SK-N-SH (cell line): ENCODE measurements around the gene SIX4. TPM values are rescaled to one million over a fixed set of nuclear protein-coding genes. Genes with fewer than 3 reads are reported as not detected.

Source experiments
- EP300 ChIP-seq, 2 experiments: IDR thresholded peaks; 2 replicates each; pipeline versions ENCODE4 v1.4.0 to v1.6.1; 2012; ENCODE audit warnings: borderline replicate concordance in 1 of 2, low read depth in 1 of 2, low read length in 1 of 2
- FOSL2 ChIP-seq: IDR thresholded peaks from 2 replicates; pipeline ENCODE4 v1.4.0; 2012; ENCODE audit warnings: low read depth, mild to moderate bottlenecking, moderate library complexity, borderline replicate concordance
- FOXM1 ChIP-seq: IDR thresholded peaks from 2 replicates; pipeline ENCODE4 v1.4.0; 2012; ENCODE audit warnings: low read depth, mild to moderate bottlenecking
- GABPA ChIP-seq: IDR thresholded peaks from 2 replicates; pipeline ENCODE4 v1.4.0; 2012; ENCODE audit warnings: low read depth, mild to moderate bottlenecking
- GATA2 ChIP-seq: sonication (generic); formaldehyde crosslinking; IDR thresholded peaks from 2 replicates; pipeline ENCODE4 v1.5.0; 2020; ENCODE audit warnings: mild to moderate bottlenecking, missing genetic modification reagents
- JUND ChIP-seq: IDR thresholded peaks from 2 replicates; pipeline ENCODE4 v1.4.0; 2012
- MEF2A ChIP-seq: IDR thresholded peaks from 2 replicates; pipeline ENCODE4 v1.4.0; 2012; ENCODE audit warnings: low read depth, borderline replicate concordance
- MXI1 ChIP-seq: IDR thresholded peaks from 2 replicates; pipeline ENCODE4 v1.6.1; 2012; ENCODE audit warnings: mild to moderate bottlenecking, low read depth, low read length, improper control_type of control experiment
- NFIC ChIP-seq: IDR thresholded peaks from 2 replicates; pipeline ENCODE4 v1.4.0; 2012; ENCODE audit warnings: borderline replicate concordance
- NRF1 ChIP-seq: IDR thresholded peaks from 2 replicates; pipeline ENCODE4 v1.6.1; 2012; ENCODE audit warnings: low read depth, mild to moderate bottlenecking, low read length
- RAD21 ChIP-seq: IDR thresholded peaks from 2 replicates; pipeline ENCODE4 v1.6.1; 2012; ENCODE audit warnings: mild to moderate bottlenecking, low read length
- RCOR1 ChIP-seq: fragments of 150-350 bp; IDR thresholded peaks from 2 replicates; pipeline ENCODE4 v1.6.1; 2017; ENCODE audit warnings: antibody characterized with exemption, low read length
- RXRA ChIP-seq: IDR thresholded peaks from 2 replicates; pipeline ENCODE4 v1.4.0; 2012; ENCODE audit warnings: low read depth, mild to moderate bottlenecking, borderline replicate concordance
- SIN3A ChIP-seq: IDR thresholded peaks from 2 replicates; pipeline ENCODE4 v1.6.1; 2012; ENCODE audit warnings: low read depth, mild to moderate bottlenecking, low read length, moderate library complexity, borderline replicate concordance
- SMC3 ChIP-seq: IDR thresholded peaks from 2 replicates; pipeline ENCODE4 v1.6.1; 2012; ENCODE audit warnings: low read depth, low read length, improper control_type of control experiment
- TAF1 ChIP-seq: IDR thresholded peaks from 2 replicates; pipeline ENCODE4 v1.6.1; 2012; ENCODE audit warnings: low read depth, mild to moderate bottlenecking, low read length, moderate library complexity, borderline replicate concordance
- TCF12 ChIP-seq: IDR thresholded peaks from 2 replicates; pipeline ENCODE4 v1.4.0; 2012
- polyA plus RNA-seq, 3 experiments: library from polyadenylated mRNA; depleted of rRNA; stranded (reverse); fragments of >200 nt; gene quantifications; 2 replicates each; pipeline ENCODE4 v1.2.3, GENCODE V29; 2012
- TF ChIP-seq, protein P1 (sequence below): IDR thresholded peaks from 2 replicates; pipeline ENCODE4 v1.4.0; 2012; ENCODE audit warnings: low read depth, borderline replicate concordance
- TF ChIP-seq, protein P2 (sequence below): fragments of 200-600 bp; sonication (generic); IDR thresholded peaks from 2 replicates; pipeline ENCODE4 v1.6.1; 2017; ENCODE audit warnings: antibody characterized with exemption, mild to moderate bottlenecking, moderate library complexity
- TF ChIP-seq, protein P3 (sequence below): IDR thresholded peaks from 2 replicates; pipeline ENCODE4 v1.4.0; 2012; ENCODE audit warnings: low read depth
- TF ChIP-seq, protein P4 (sequence below): fragments of 150-350 bp; IDR thresholded peaks from 2 replicates; pipeline ENCODE4 v1.6.1; 2017; ENCODE audit warnings: antibody characterized with exemption, low read length, low read depth, borderline replicate concordance
- TF ChIP-seq, protein P5 (sequence below): fragments of 150-350 bp; IDR thresholded peaks from 2 replicates; pipeline ENCODE4 v1.6.1; 2016; ENCODE audit warnings: mild to moderate bottlenecking, low read depth, low read length

The SIX4 gene
- polyA plus RNA-seq, 1 of the 3 experiments (the other 2 are of a cell fraction), result 3.3 TPM

DNA sequence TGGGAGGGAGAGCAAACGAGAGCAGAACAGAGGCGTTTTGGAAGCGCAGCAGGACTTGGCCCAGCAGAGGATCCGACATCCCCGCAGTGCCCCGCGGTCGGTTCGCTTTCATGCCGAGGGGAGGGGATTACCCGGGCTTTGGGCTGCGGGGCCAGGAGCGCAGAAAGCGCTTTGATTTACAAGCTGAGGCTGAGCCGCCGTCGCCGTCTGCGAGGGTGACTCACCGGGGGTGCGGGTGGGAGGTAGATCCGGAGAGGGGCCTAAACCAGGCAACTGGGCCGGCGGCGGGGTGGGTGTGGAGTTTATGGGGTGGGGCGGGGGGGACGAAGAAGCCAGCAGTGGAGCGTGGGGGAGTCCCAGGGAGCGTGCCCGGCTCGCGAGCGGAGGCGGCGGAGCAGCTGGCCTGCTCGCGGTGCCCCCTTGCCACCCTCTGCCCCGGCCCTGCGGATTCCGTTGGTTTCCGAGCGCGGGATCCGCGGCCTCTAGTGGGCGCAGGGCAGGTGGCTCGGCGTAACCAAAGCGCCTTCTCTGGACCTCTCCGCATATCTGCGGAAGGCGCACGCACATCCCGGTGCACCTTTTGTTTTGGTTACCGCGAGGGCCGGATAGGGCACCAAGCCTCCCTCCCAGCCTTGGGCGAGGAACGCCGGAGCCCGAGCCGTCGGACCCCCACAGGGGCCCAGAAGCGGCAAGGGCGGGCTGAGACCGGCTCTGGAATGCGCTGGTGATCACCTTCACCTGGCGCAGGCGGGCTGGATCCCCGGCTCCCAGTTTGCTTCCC, 2.6 kb downstream of the SIX4 start (continued):
- TF ChIP-seq, protein P1, sequence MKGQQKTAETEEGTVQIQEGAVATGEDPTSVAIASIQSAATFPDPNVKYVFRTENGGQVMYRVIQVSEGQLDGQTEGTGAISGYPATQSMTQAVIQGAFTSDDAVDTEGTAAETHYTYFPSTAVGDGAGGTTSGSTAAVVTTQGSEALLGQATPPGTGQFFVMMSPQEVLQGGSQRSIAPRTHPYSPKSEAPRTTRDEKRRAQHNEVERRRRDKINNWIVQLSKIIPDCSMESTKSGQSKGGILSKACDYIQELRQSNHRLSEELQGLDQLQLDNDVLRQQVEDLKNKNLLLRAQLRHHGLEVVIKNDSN, result no peak
- TF ChIP-seq SIN3A (no peak), RAD21 (peak; percentile 10; the same call in 1 of the 2 replicates), MXI1 (no peak), MEF2A (no peak), NRF1 (no peak), SMC3 (no peak), NFIC (no peak; the same call in 1 of the 2 replicates), TCF12 (peak; percentile 36; the same call in 1 of the 2 replicates), TAF1 (no peak), GATA2 (CRISPR knock-in tag) (no peak), JUND (peak; percentile 69), FOXM1 (peak; percentile 35; the same call in 1 of the 2 replicates), EP300 (IDR thresholded peaks at IDR 0.05; ENCODE audit: borderline replicate concordance in 1 of 2, low read depth in 1 of 2, low read length in 1 of 2) (peak in 1 of 2 experiments; percentile 42; a peak in 1 of 4 replicates), RXRA (no peak), FOSL2 (peak; percentile 74), RCOR1 (no peak), GABPA (no peak)
- TF ChIP-seq, protein P2, sequence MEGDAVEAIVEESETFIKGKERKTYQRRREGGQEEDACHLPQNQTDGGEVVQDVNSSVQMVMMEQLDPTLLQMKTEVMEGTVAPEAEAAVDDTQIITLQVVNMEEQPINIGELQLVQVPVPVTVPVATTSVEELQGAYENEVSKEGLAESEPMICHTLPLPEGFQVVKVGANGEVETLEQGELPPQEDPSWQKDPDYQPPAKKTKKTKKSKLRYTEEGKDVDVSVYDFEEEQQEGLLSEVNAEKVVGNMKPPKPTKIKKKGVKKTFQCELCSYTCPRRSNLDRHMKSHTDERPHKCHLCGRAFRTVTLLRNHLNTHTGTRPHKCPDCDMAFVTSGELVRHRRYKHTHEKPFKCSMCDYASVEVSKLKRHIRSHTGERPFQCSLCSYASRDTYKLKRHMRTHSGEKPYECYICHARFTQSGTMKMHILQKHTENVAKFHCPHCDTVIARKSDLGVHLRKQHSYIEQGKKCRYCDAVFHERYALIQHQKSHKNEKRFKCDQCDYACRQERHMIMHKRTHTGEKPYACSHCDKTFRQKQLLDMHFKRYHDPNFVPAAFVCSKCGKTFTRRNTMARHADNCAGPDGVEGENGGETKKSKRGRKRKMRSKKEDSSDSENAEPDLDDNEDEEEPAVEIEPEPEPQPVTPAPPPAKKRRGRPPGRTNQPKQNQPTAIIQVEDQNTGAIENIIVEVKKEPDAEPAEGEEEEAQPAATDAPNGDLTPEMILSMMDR, result peak; percentile 48
- TF ChIP-seq, protein P3, sequence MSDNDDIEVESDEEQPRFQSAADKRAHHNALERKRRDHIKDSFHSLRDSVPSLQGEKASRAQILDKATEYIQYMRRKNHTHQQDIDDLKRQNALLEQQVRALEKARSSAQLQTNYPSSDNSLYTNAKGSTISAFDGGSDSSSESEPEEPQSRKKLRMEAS, result no peak
- TF ChIP-seq, protein P4, sequence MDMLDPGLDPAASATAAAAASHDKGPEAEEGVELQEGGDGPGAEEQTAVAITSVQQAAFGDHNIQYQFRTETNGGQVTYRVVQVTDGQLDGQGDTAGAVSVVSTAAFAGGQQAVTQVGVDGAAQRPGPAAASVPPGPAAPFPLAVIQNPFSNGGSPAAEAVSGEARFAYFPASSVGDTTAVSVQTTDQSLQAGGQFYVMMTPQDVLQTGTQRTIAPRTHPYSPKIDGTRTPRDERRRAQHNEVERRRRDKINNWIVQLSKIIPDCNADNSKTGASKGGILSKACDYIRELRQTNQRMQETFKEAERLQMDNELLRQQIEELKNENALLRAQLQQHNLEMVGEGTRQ, result no peak
- TF ChIP-seq, protein P5, sequence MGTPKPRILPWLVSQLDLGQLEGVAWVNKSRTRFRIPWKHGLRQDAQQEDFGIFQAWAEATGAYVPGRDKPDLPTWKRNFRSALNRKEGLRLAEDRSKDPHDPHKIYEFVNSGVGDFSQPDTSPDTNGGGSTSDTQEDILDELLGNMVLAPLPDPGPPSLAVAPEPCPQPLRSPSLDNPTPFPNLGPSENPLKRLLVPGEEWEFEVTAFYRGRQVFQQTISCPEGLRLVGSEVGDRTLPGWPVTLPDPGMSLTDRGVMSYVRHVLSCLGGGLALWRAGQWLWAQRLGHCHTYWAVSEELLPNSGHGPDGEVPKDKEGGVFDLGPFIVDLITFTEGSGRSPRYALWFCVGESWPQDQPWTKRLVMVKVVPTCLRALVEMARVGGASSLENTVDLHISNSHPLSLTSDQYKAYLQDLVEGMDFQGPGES, result no peak
- TF ChIP-seq, all 33 proteins: peak for 9
